ENCODE data around the gene KIAA1143.

The KIAA1143 gene

DNA sequence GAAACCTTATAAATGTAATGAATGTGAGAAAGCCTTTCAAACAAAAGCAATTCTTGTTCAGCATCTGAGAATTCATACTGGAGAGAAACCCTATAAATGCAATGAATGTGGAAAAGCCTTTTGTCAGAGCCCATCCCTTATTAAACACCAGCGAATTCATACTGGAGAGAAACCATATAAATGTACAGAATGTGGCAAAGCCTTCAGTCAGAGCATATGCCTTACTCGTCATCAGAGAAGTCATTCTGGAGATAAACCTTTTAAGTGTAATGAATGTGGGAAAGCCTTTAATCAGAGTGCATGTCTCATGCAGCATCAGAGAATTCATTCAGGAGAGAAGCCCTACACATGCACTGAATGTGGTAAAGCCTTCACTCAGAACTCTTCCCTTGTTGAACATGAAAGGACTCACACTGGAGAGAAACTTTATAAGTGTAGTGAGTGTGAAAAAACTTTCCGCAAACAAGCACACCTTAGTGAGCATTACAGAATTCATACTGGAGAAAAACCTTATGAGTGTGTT, 26.7 kb downstream of the KIAA1143 start:
- Histone ChIP-seq H3K9me3 (replicated peaks; ENCODE audit: insufficient read depth, low read length) (0 out of 2 replicates have a peak, but pooled peaks cover 5% of the 10 kb centered on the region), H3K9ac (ENCODE audit: low read length) (no peak overlapping the region)
- no peak for TF ChIP-seq EZH2 (optimal IDR thresholded peaks at IDR 0.05; ENCODE audit: low read depth, low read length)
- no peak for TF ChIP-seq EZH2phosphoT487 (IDR thresholded peaks at IDR 0.05; ENCODE audit: low read length)
- TF ChIP-seq, protein P1, sequence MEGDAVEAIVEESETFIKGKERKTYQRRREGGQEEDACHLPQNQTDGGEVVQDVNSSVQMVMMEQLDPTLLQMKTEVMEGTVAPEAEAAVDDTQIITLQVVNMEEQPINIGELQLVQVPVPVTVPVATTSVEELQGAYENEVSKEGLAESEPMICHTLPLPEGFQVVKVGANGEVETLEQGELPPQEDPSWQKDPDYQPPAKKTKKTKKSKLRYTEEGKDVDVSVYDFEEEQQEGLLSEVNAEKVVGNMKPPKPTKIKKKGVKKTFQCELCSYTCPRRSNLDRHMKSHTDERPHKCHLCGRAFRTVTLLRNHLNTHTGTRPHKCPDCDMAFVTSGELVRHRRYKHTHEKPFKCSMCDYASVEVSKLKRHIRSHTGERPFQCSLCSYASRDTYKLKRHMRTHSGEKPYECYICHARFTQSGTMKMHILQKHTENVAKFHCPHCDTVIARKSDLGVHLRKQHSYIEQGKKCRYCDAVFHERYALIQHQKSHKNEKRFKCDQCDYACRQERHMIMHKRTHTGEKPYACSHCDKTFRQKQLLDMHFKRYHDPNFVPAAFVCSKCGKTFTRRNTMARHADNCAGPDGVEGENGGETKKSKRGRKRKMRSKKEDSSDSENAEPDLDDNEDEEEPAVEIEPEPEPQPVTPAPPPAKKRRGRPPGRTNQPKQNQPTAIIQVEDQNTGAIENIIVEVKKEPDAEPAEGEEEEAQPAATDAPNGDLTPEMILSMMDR (IDR thresholded peaks at IDR 0.05; ENCODE audit: low read length) = no peak

DNA sequence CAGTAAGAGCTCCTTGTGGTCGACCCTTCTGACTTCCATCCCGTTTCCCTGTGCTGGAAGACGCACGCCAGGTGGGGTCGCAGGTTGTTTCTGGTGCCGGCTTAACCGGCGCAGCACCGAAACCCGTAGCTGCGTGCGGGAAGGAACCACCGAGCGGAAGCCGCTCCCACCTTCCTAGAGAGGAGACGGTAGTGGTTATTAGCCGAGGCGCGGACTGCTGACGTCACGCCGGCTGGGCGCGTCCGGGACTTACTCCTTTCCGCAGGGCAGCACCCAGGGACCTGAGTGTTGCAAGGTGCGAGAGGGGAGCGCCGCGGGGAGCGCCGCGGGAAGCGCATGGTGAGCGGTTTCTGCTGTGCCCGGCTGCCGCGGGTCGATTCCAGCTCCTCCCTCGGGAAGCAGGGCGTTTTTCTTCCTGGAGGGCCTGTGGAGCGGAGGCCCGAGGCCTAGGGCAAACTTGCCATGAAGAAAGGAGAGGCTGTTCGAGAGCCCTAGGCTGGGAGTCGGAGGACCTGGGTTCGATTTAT, 32.0 kb downstream of the KIAA1143 start, which contains the start of gene ZNF501:
TSS of gene ZNF501 (plus strand) at position 252 of the 527 bp plus-strand sequence. CDS start 4,787 bp downstream, outside the sequence.
- no peaks in the 10 kb centered on the region for H3K9me2 ChIP-seq (replicated peaks; ENCODE audit: insufficient read depth, low read length)
- no peaks in the 10 kb centered on the region for H3K27me3 ChIP-seq (replicated peaks; ENCODE audit: insufficient read depth, low read length)
- H3K79me2 ChIP-seq (ENCODE audit: low read length) = no peaks in the 10 kb centered on the region
- H3K4me1 ChIP-seq (ENCODE audit: low read length) = 0 out of 2 replicates have a peak, but pooled peaks cover 3% of the 10 kb centered on the region
- peak within 1 kb of the TSS; percentile 86 for H3K4me3 ChIP-seq (ENCODE audit: low read length)
- H3K4me2 ChIP-seq (ENCODE audit: low read depth, low read length) = peak within 1 kb of the TSS; percentile 68
- H3K36me3 ChIP-seq (replicated peaks; ENCODE audit: insufficient read depth, low read length) = peaks cover 4% of the 10 kb centered on the region
- H2AFZ ChIP-seq (ENCODE audit: low read length) = peak within 1 kb of the TSS; percentile 97
- H3K9me3 ChIP-seq (replicated peaks; ENCODE audit: insufficient read depth, low read length) = no peaks in the 10 kb centered on the region
- no peaks in the 10 kb centered on the region for H4K20me1 ChIP-seq (ENCODE audit: insufficient read depth, low read length)
- DNase-seq = peak; percentile 93
- H3F3A ChIP-seq (ENCODE audit: insufficient read depth, low read length) = no peaks in the 10 kb centered on the region
- TF ChIP-seq, protein P1 (IDR thresholded peaks at IDR 0.05; ENCODE audit: low read length) = no peak
- TF ChIP-seq EZH2phosphoT487 (IDR thresholded peaks at IDR 0.05; ENCODE audit: low read length) (no peak), EZH2 (optimal IDR thresholded peaks at IDR 0.05; ENCODE audit: low read depth, low read length) (no peak)
- peak within 1 kb of the TSS; percentile 57 for H3K9ac ChIP-seq (ENCODE audit: low read length)
- H3K27ac ChIP-seq (ENCODE audit: low read length) = peak within 1 kb of the TSS; percentile 10; the same call in 1 of the 2 replicates

More for the DNA sequence above, 26.7 kb downstream of the KIAA1143 start:
- Histone ChIP-seq H3K27me3 (replicated peaks; ENCODE audit: insufficient read depth, low read length) (no peaks in the 10 kb centered on the region), H3K4me3 (ENCODE audit: low read length) (no peak overlapping the region), H3F3A (ENCODE audit: insufficient read depth, low read length) (no peaks in the 10 kb centered on the region), H3K36me3 (replicated peaks; ENCODE audit: insufficient read depth, low read length) (peaks cover 9% of the 10 kb centered on the region), H3K79me2 (ENCODE audit: low read length) (no peaks in the 10 kb centered on the region), H2AFZ (ENCODE audit: low read length) (no peak overlapping the region), H3K4me1 (ENCODE audit: low read length) (no peaks in the 10 kb centered on the region), H3K27ac (ENCODE audit: low read length) (no peak overlapping the region), H4K20me1 (ENCODE audit: insufficient read depth, low read length) (no peaks in the 10 kb centered on the region), H3K4me2 (ENCODE audit: low read depth, low read length) (no peak overlapping the region), H3K9me2 (replicated peaks; ENCODE audit: insufficient read depth, low read length) (no peaks in the 10 kb centered on the region)
- DNase-seq = no peak

DNA sequence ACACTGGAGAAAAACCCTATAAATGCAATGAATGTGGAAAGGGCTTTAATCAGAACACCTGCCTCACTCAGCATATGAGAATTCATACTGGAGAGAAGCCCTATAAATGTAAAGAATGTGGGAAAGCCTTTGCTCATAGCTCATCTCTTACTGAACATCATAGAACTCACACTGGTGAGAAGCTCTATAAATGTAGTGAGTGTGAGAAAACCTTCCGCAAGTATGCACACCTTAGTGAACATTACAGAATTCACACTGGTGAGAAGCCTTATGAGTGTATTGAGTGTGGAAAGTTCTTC, 39.4 kb downstream of the KIAA1143 start:
- Histone ChIP-seq H3K9me2 (replicated peaks; ENCODE audit: insufficient read depth, low read length) (no peaks in the 10 kb centered on the region), H3F3A (ENCODE audit: insufficient read depth, low read length) (no peaks in the 10 kb centered on the region), H3K36me3 (replicated peaks; ENCODE audit: insufficient read depth, low read length) (no peaks in the 10 kb centered on the region), H4K20me1 (ENCODE audit: insufficient read depth, low read length) (no peaks in the 10 kb centered on the region), H3K9me3 (replicated peaks; ENCODE audit: insufficient read depth, low read length) (no peaks in the 10 kb centered on the region), H3K27me3 (replicated peaks; ENCODE audit: insufficient read depth, low read length) (no peaks in the 10 kb centered on the region), H3K4me3 (ENCODE audit: low read length) (no peak overlapping the region), H2AFZ (ENCODE audit: low read length) (no peak overlapping the region), H3K79me2 (ENCODE audit: low read length) (no peaks in the 10 kb centered on the region), H3K4me2 (ENCODE audit: low read depth, low read length) (no peak overlapping the region), H3K27ac (ENCODE audit: low read length) (no peak overlapping the region), H3K9ac (ENCODE audit: low read length) (no peak overlapping the region), H3K4me1 (ENCODE audit: low read length) (no peaks in the 10 kb centered on the region)
- TF ChIP-seq EZH2phosphoT487 (IDR thresholded peaks at IDR 0.05; ENCODE audit: low read length) (no peak), EZH2 (optimal IDR thresholded peaks at IDR 0.05; ENCODE audit: low read depth, low read length) (no peak)
- TF ChIP-seq, protein P1 (IDR thresholded peaks at IDR 0.05; ENCODE audit: low read length) = no peak
- DNase-seq = no peak
